Posterior vena cava (tissue), 2 donors: ENCODE data around the gene RNU7-1. TPM values are rescaled to one million over a fixed set of nuclear protein-coding genes. Genes with fewer than 3 reads are reported as not detected.

Source experiments
- DNase-seq: peaks from one replicate; pipeline ENCODE4 v3.0.0-alpha.2; 2020; ENCODE audit warnings: low spot score
- intact Hi-C, 2 donors: fragments of 100-400 bp; cut with DNase I; formaldehyde crosslinking; loops; one replicate each; pipeline versions ENCODE4 v1.14.1 to v1.14.2; 2022 to 2023
- total RNA-seq, 2 donors: library from RNA; stranded (reverse); fragmentation: NEBNext Ultra II Directional; extraction: Animal tissue kit (Norgen Biotek cat#: 25700); gene quantifications; one replicate each; pipeline ENCODE4 v1.2.1, GENCODE V29; 2021
- donor health status: DM: yes; HTN: yes; CAD: no.
- donor health status: DM: yes; HTN: yes; CAD: no.

RNU7-1 gene
- total RNA-seq, 2 donors from 2014 or later = not detected

GRCh38 chr12:6948873-6949594 lies 5.4 kb downstream of the RNU7-1 start:
- intact Hi-C loops = no loop called here
- DNase-seq = peak; percentile 66

- intact Hi-C loops = loop anchor here in 1 of 2 donors (10.0 kb wide), 1 partner anchor 164 kb away; no protein-coding TSS in a partner anchor
- peak; percentile 62 for DNase-seq
Observed at GRCh38 chr12:6950401-6950801, 6.8 kb downstream of the RNU7-1 start.

GRCh38 chr12:6950811-6951540 lies 7.4 kb downstream of the RNU7-1 start, which contains the start of gene PTPN6:
PTPN6 (plus strand) TSS chr12:6951356; CDS start chr12:6951513, 157 bp downstream.
- DNase-seq = peak; percentile 94
- intact Hi-C loops = loop anchor here in 1 of 2 donors (10.0 kb wide), 1 partner anchor 164 kb away; no protein-coding TSS in a partner anchor

GRCh38 chr12:6951551-6952120 lies 8.0 kb downstream of the RNU7-1 start:
- intact Hi-C loops = loop anchor here in 1 of 2 donors (10.0 kb wide), 1 partner anchor 163 kb away; no protein-coding TSS in a partner anchor
- DNase-seq = peak; percentile 66

GRCh38 chr12:6952121-6952862 lies 8.7 kb downstream of the RNU7-1 start:
- DNase-seq = peak; percentile 75
- intact Hi-C loops = loop anchor here in 1 of 2 donors (10.0 kb wide), 1 partner anchor 163 kb away; no protein-coding TSS in a partner anchor

GRCh38 chr12:6952863-6953441 lies 9.3 kb downstream of the RNU7-1 start:
- DNase-seq = peak; percentile 66
- intact Hi-C loops = loop anchor here in 1 of 2 donors (10.0 kb wide), 1 partner anchor 162 kb away; no protein-coding TSS in a partner anchor

- intact Hi-C loops = loop anchor here in 1 of 2 donors (10.0 kb wide), 1 partner anchor 161 kb away; no protein-coding TSS in a partner anchor
- DNase-seq = peak; percentile 90
Observed at GRCh38 chr12:6953442-6954315, 10.1 kb downstream of the RNU7-1 start.

- intact Hi-C loops = loop anchor here in 1 of 2 donors (10.0 kb wide), 1 partner anchor 160 kb away; no protein-coding TSS in a partner anchor
- no peak for DNase-seq
Observed at GRCh38 chr12:6954316-6955107, 10.9 kb downstream of the RNU7-1 start.

GRCh38 chr12:6955108-6956020 lies 11.7 kb downstream of the RNU7-1 start:
- intact Hi-C loops = loop anchor here in 1 of 2 donors (10.0 kb wide), 1 partner anchor 159 kb away; no protein-coding TSS in a partner anchor
- no peak for DNase-seq

GRCh38 chr12:6956021-6956727 lies 12.6 kb downstream of the RNU7-1 start:
- intact Hi-C loops = loop anchor here in 1 of 2 donors (10.0 kb wide), 1 partner anchor 159 kb away; no protein-coding TSS in a partner anchor
- peak; percentile 85 for DNase-seq

GRCh38 chr12:6957151-6957701 lies 13.6 kb downstream of the RNU7-1 start:
- no peak for DNase-seq
- intact Hi-C loops = loop anchor here in 1 of 2 donors (10.0 kb wide), 1 partner anchor 158 kb away; no protein-coding TSS in a partner anchor

GRCh38 chr12:6957741-6958608 lies 14.4 kb downstream of the RNU7-1 start:
- intact Hi-C loops = loop anchor here in 1 of 2 donors (10.0 kb wide), 1 partner anchor 157 kb away; no protein-coding TSS in a partner anchor
- no peak for DNase-seq

- intact Hi-C loops = loop anchor here in 1 of 2 donors (10.0 kb wide), 1 partner anchor 156 kb away; no protein-coding TSS in a partner anchor
- no peak for DNase-seq
Observed at GRCh38 chr12:6958609-6959057, 15.0 kb downstream of the RNU7-1 start.
